ENCODE data around the gene MSH6.

GRCh38 chr2:47782381-47782670 is 619 bp upstream of the MSH6 start:
- TF ChIP-seq CTCF (IDR thresholded peaks at IDR 0.05) (no peak), POLR2A (IDR thresholded peaks at IDR 0.05) (no peak)

Data from adrenal gland (tissue), 5 donors.